PC-9 (cell line): ENCODE results near the gene NEB. TPM values are rescaled to one million over a fixed set of nuclear protein-coding genes. Genes with fewer than 3 reads are reported as not detected.

Source experiments
- BruUV-seq: library from RNA; stranded (reverse); fragments of 400-500 nt; replicated peaks from 2 replicates; lab custom pipeline; 2021; lab: Mats Ljungman, UMichigan
- CTCF ChIA-PET: fragments of 300-600 bp; sonication (Branson Sonifier 250); formaldehyde crosslinking; loops from one replicate; lab custom pipeline; 2022; ENCODE audit warnings: antibody characterized with exemption; lab: Charles Lee
- POLR2A ChIA-PET: fragments of 300-600 bp; sonication (Branson Sonifier 250); formaldehyde crosslinking; loops from one replicate; lab custom pipeline; 2022; ENCODE audit warnings: antibody characterized with exemption; ENCODE audit not compliant: unreplicated experiment; lab: Charles Lee
- DNase-seq, 2 experiments: peaks; one replicate each; pipeline versions ENCODE4 v3.0.0 to v3.0.0-alpha.2; 2015 to 2022; ENCODE audit warnings: mixed read lengths in 1 of 2
- H2AFZ ChIP-seq: fragments of 200-600 bp; sonication (generic); 2 replicates; pipeline ENCODE4 v1.8.1; 2017; ENCODE audit warnings: antibody characterized with exemption
- H3F3A ChIP-seq: fragments of 200-600 bp; sonication (generic); 2 replicates; pipeline ENCODE4 v1.8.1; 2017; ENCODE audit warnings: antibody characterized with exemption, mild to moderate bottlenecking, low read depth; ENCODE audit not compliant: insufficient read depth
- H3K27ac ChIP-seq: fragments of 200-600 bp; sonication (generic); 2 replicates; pipeline ENCODE4 v1.6.1; 2016; ENCODE audit warnings: mixed run types
- H3K27me3 ChIP-seq: fragments of 200-600 bp; sonication (generic); 2 replicates; pipeline ENCODE4 v1.6.1; 2016; ENCODE audit warnings: low read depth, mixed run types; ENCODE audit not compliant: insufficient read depth
- H3K36me3 ChIP-seq: fragments of 200-600 bp; sonication (generic); 2 replicates; pipeline ENCODE4 v1.6.1; 2016; ENCODE audit warnings: low read depth, mixed run types
- H3K4me1 ChIP-seq: fragments of 200-600 bp; sonication (generic); replicated peaks from 2 replicates; pipeline ENCODE4 v1.6.1; 2016; ENCODE audit warnings: mixed run types; ENCODE audit not compliant: insufficient read depth
- H3K4me2 ChIP-seq: fragments of 200-600 bp; sonication (generic); 2 replicates; pipeline ENCODE4 v1.6.1; 2017; ENCODE audit warnings: mixed run types
- H3K4me3 ChIP-seq: fragments of 200-600 bp; sonication (generic); 2 replicates; pipeline ENCODE4 v1.6.1; 2016; ENCODE audit warnings: mixed run types
- H3K79me2 ChIP-seq: fragments of 200-600 bp; sonication (generic); 2 replicates; pipeline ENCODE4 v1.6.1; 2017; ENCODE audit warnings: low read depth, mixed run types
- H3K9me2 ChIP-seq: fragments of 200-600 bp; sonication (generic); 2 replicates; pipeline ENCODE4 v1.8.1; 2017; ENCODE audit warnings: mild to moderate bottlenecking; ENCODE audit not compliant: insufficient read depth
- H3K9me3 ChIP-seq: fragments of 200-600 bp; sonication (generic); 2 replicates; pipeline ENCODE4 v1.8.1; 2016; ENCODE audit warnings: low read depth; ENCODE audit not compliant: insufficient read depth
- H4K20me1 ChIP-seq: fragments of 200-600 bp; sonication (generic); 2 replicates; pipeline ENCODE4 v1.8.1; 2017; ENCODE audit not compliant: insufficient read depth
- CTCF ChIP-seq: fragments of 200-600 bp; sonication (generic); conservative IDR thresholded peaks from 2 replicates; pipeline ENCODE4 v1.6.1; 2017; ENCODE audit warnings: mixed run types, antibody characterized with exemption, mild to moderate bottlenecking, moderate library complexity
- EZH2 ChIP-seq: fragments of 200-600 bp; sonication (generic); IDR thresholded peaks from 2 replicates; pipeline ENCODE4 v1.8.0; 2017; ENCODE audit warnings: antibody characterized with exemption, low read depth
- intact Hi-C: fragments of 100-400 bp; cut with micrococcal nuclease; formaldehyde crosslinking; loops from one replicate; pipeline ENCODE4 v1.10.0; 2022; ENCODE audit not compliant: unreplicated experiment
- total RNA-seq: library from RNA; stranded (reverse); gene quantifications from 2 replicates; pipeline ENCODE4 v1.2.3, GENCODE V29; 2021

NEB gene
- total RNA-seq, 1 experiment from 2014 or later: 0.15 TPM

- no peaks in the 10 kb centered on the region for H3K36me3 ChIP-seq
- intact Hi-C loops: no loop called here
- no peaks in the 10 kb centered on the region for H3K4me1 ChIP-seq
- BruUV-seq: no TSS peak
- CTCF ChIA-PET: no interaction called here
- H3K27me3 ChIP-seq: no peaks in the 10 kb centered on the region
- no peaks in the 10 kb centered on the region for H3K9me2 ChIP-seq
- no peaks in the 10 kb centered on the region for H3K79me2 ChIP-seq
- H3F3A ChIP-seq: no peaks in the 10 kb centered on the region
- no peak for DNase-seq
- POLR2A ChIA-PET: no interaction called here
- TF ChIP-seq CTCF: no peak
- TF ChIP-seq EZH2: no peak
- H3K9me3 ChIP-seq: no peaks in the 10 kb centered on the region
- no peaks in the 10 kb centered on the region for H4K20me1 ChIP-seq
- no peak overlapping the region for H3K27ac ChIP-seq
- no peak overlapping the region for H3K4me2 ChIP-seq
- no peak overlapping the region for H3K4me3 ChIP-seq
- H2AFZ ChIP-seq: no peak overlapping the region
These were observed 13.8 kb downstream of the NEB start for GRCh38 chr2:151720521-151720920.

- H3K4me2 ChIP-seq: no peak overlapping the region
These were observed 15.5 kb downstream of the NEB start for GRCh38 chr2:151718796-151719195.

GRCh38 chr2:151718247-151718646 is 16.0 kb downstream of the NEB start:
- no peak overlapping the region for H3K27ac ChIP-seq
- H3K9me2 ChIP-seq: no peaks in the 10 kb centered on the region
- intact Hi-C loops: no loop called here
- BruUV-seq: no TSS peak
- no peak for DNase-seq
- H3F3A ChIP-seq: no peaks in the 10 kb centered on the region
- H3K4me2 ChIP-seq: no peak overlapping the region
- ChIA-PET CTCF (no interaction called here), POLR2A (no interaction called here)
- H3K4me1 ChIP-seq: no peaks in the 10 kb centered on the region
- no peaks in the 10 kb centered on the region for H3K36me3 ChIP-seq
- H3K27me3 ChIP-seq: no peaks in the 10 kb centered on the region
- no peak overlapping the region for H3K4me3 ChIP-seq
- no peaks in the 10 kb centered on the region for H4K20me1 ChIP-seq
- TF ChIP-seq CTCF (no peak), EZH2 (no peak)
- no peaks in the 10 kb centered on the region for H3K9me3 ChIP-seq
- no peaks in the 10 kb centered on the region for H3K79me2 ChIP-seq
- H2AFZ ChIP-seq: no peak overlapping the region

More at GRCh38 chr2:151718796-151719195, 15.5 kb downstream of the NEB start:
- Histone ChIP-seq H3K4me3 (no peak overlapping the region), H3K9me2 (no peaks in the 10 kb centered on the region), H3K9me3 (no peaks in the 10 kb centered on the region), H3K79me2 (no peaks in the 10 kb centered on the region), H3K27ac (no peak overlapping the region), H3K27me3 (no peaks in the 10 kb centered on the region), H3K36me3 (no peaks in the 10 kb centered on the region), H3K4me1 (no peaks in the 10 kb centered on the region), H2AFZ (no peak overlapping the region), H3F3A (no peaks in the 10 kb centered on the region), H4K20me1 (no peaks in the 10 kb centered on the region)
- intact Hi-C loops: no loop called here
- no peak for DNase-seq
- POLR2A ChIA-PET: no interaction called here
- TF ChIP-seq EZH2: no peak
- TF ChIP-seq CTCF: no peak
- BruUV-seq: no TSS peak
- CTCF ChIA-PET: no interaction called here
